H9 (cell line): ENCODE measurements around the gene MSLN. TPM values are rescaled to one million over a fixed set of nuclear protein-coding genes. Genes with fewer than 3 reads are reported as not detected.

Experiments
- DNase-seq: peaks from one replicate; pipeline ENCODE4 v3.0.0-alpha.2; 2017
- H2AFZ ChIP-seq: one replicate; pipeline ENCODE4 v1.6.1; 2013; ENCODE audit warnings: mild to moderate bottlenecking, low read length, control low read depth, moderate library complexity
- H2AK5ac ChIP-seq: 2 replicates; pipeline ENCODE4 v1.6.1; 2013; ENCODE audit warnings: low read length, control low read depth, mixed read lengths; ENCODE audit not compliant: insufficient read length
- H2BK120ac ChIP-seq: one replicate; pipeline ENCODE4 v1.6.1; 2013; ENCODE audit warnings: low read depth, mild to moderate bottlenecking, low read length, control low read depth, inconsistent platforms; ENCODE audit not compliant: poor library complexity, severe bottlenecking
- H2BK12ac ChIP-seq: 2 replicates; pipeline ENCODE4 v1.6.1; 2013; ENCODE audit warnings: low read length, control low read depth, mixed read lengths, low read depth; ENCODE audit not compliant: insufficient read length
- H2BK15ac ChIP-seq: 2 replicates; pipeline ENCODE4 v1.6.1; 2013; ENCODE audit warnings: low read depth, low read length, control low read depth
- H2BK20ac ChIP-seq: one replicate; pipeline ENCODE4 v1.6.1; 2013; ENCODE audit warnings: low read depth, mild to moderate bottlenecking, low read length, control low read depth, inconsistent platforms; ENCODE audit not compliant: poor library complexity, severe bottlenecking
- H2BK5ac ChIP-seq: 2 replicates; pipeline ENCODE4 v1.6.1; 2013; ENCODE audit warnings: low read length, control low read depth, mixed read lengths; ENCODE audit not compliant: insufficient read length
- H3K14ac ChIP-seq: 2 replicates; pipeline ENCODE4 v1.6.1; 2013; ENCODE audit warnings: low read length, control low read depth; ENCODE audit not compliant: insufficient read depth
- H3K18ac ChIP-seq: 2 replicates; pipeline ENCODE4 v1.6.1; 2013; ENCODE audit warnings: low read depth, mild to moderate bottlenecking, mixed read lengths, low read length, control low read depth; ENCODE audit not compliant: insufficient read length
- H3K23ac ChIP-seq: 2 replicates; pipeline ENCODE4 v1.6.1; 2013; ENCODE audit warnings: low read length, control low read depth, mixed read lengths, low read depth; ENCODE audit not compliant: insufficient read length
- H3K23me2 ChIP-seq: 2 replicates; pipeline ENCODE4 v1.6.1; 2013; ENCODE audit warnings: low read depth, mild to moderate bottlenecking, mixed read lengths, low read length, control low read depth; ENCODE audit not compliant: insufficient read length, poor library complexity, severe bottlenecking
- H3K27ac ChIP-seq: 2 replicates; pipeline ENCODE4 v1.5.1; 2013; ENCODE audit warnings: low read length, control low read depth, mixed read lengths, low read depth; ENCODE audit not compliant: insufficient read length
- H3K27me3 ChIP-seq: 2 replicates; pipeline ENCODE4 v1.6.1; 2013; ENCODE audit warnings: low read length, control low read depth, inconsistent platforms; ENCODE audit not compliant: insufficient read depth
- H3K4ac ChIP-seq: 2 replicates; pipeline ENCODE4 v1.6.1; 2013; ENCODE audit warnings: low read depth, mild to moderate bottlenecking, control low read depth, inconsistent platforms, low read length, moderate library complexity
- H3K4me1 ChIP-seq: 2 replicates; pipeline ENCODE4 v1.6.1; 2013; ENCODE audit warnings: low read length, control low read depth, inconsistent platforms; ENCODE audit not compliant: insufficient read depth
- H3K4me2 ChIP-seq: 2 replicates; pipeline ENCODE4 v1.6.1; 2013; ENCODE audit warnings: low read length, control low read depth, mixed read lengths; ENCODE audit not compliant: insufficient read length, insufficient read depth
- H3K56ac ChIP-seq: 2 replicates; pipeline ENCODE4 v1.6.1; 2013; ENCODE audit warnings: low read depth, mild to moderate bottlenecking, mixed read lengths, low read length, control low read depth; ENCODE audit not compliant: insufficient read length
- H3K79me1 ChIP-seq: 2 replicates; pipeline ENCODE4 v1.6.1; 2013; ENCODE audit warnings: low read depth, mild to moderate bottlenecking, moderate library complexity, low read length, control low read depth, inconsistent platforms; ENCODE audit not compliant: insufficient read depth, poor library complexity, severe bottlenecking
- H3K79me2 ChIP-seq: 2 replicates; pipeline ENCODE4 v1.6.1; 2013; ENCODE audit warnings: low read length, control low read depth, inconsistent platforms; ENCODE audit not compliant: insufficient read depth
- H3K9ac ChIP-seq: 2 replicates; pipeline ENCODE4 v1.6.1; 2013; ENCODE audit warnings: low read length, control low read depth, mixed read lengths; ENCODE audit not compliant: insufficient read length; ENCODE audit errors: extremely low read depth
- H3K9me3 ChIP-seq: one replicate; pipeline ENCODE4 v1.6.1; 2013; ENCODE audit warnings: low read depth, low read length, inconsistent platforms; ENCODE audit not compliant: control insufficient read depth
- H3T11ph ChIP-seq: one replicate; pipeline ENCODE4 v1.6.1; 2013; ENCODE audit warnings: mild to moderate bottlenecking, low read length, control low read depth, inconsistent platforms
- H4K20me1 ChIP-seq: one replicate; pipeline ENCODE4 v1.6.1; 2013; ENCODE audit not compliant: control insufficient read depth, insufficient read length, insufficient read depth
- H4K5ac ChIP-seq: 2 replicates; pipeline ENCODE4 v1.6.1; 2013; ENCODE audit warnings: low read depth, mild to moderate bottlenecking, mixed read lengths, low read length, control low read depth; ENCODE audit not compliant: insufficient read length
- H4K8ac ChIP-seq: replicated peaks from 2 replicates; pipeline ENCODE4 v1.6.1; 2013; ENCODE audit warnings: low read length, control low read depth, mixed read lengths, low read depth; ENCODE audit not compliant: insufficient read length
- H4K91ac ChIP-seq: 2 replicates; pipeline ENCODE4 v1.6.1; 2013; ENCODE audit warnings: low read depth, mild to moderate bottlenecking, moderate library complexity, mixed read lengths, low read length, control low read depth; ENCODE audit not compliant: insufficient read length
- H3K27ac Mint-ChIP-seq, 3 experiments: 2 replicates in 2 of 3; 3 replicates in 1 of 3; pipeline ENCODE4 v1.8.0; 2020 to 2021; ENCODE audit warnings: mixed read lengths in 3 of 3, mild to moderate bottlenecking in 1 of 3, moderate library complexity in 1 of 3
- H3K27me3 Mint-ChIP-seq: 2 replicates; pipeline ENCODE4 v1.8.0; 2021; ENCODE audit warnings: low read depth, mild to moderate bottlenecking, moderate library complexity, mixed read lengths
- H3K36me3 Mint-ChIP-seq, 3 experiments: 2 replicates in 2 of 3; 3 replicates in 1 of 3; pipeline ENCODE4 v1.8.0; 2020 to 2021; ENCODE audit warnings: low read depth in 3 of 3, mixed read lengths in 3 of 3; ENCODE audit not compliant: insufficient read depth in 1 of 3
- H3K4me1 Mint-ChIP-seq, 2 experiments: 2 replicates each; pipeline ENCODE4 v1.8.0; 2020; ENCODE audit warnings: mixed read lengths in 2 of 2
- H3K4me3 Mint-ChIP-seq, 2 experiments: 2 replicates in 1 of 2; 3 replicates in 1 of 2; pipeline ENCODE4 v1.8.0; 2020 to 2021; ENCODE audit warnings: mild to moderate bottlenecking in 2 of 2, mixed read lengths in 2 of 2, moderate library complexity in 1 of 2
- H3K9me3 Mint-ChIP-seq, 2 experiments: 2 replicates in 1 of 2; 3 replicates in 1 of 2; pipeline ENCODE4 v1.8.0; 2020; ENCODE audit warnings: mild to moderate bottlenecking in 2 of 2, mixed read lengths in 2 of 2, moderate library complexity in 1 of 2
- WGBS: extraction: QIAGEN DNeasy Blood & Tissue Kit; methylation state at CpG from one replicate; pipeline ENCODE4 v1.1.7; 2013; ENCODE audit warnings: missing lambda C conversion rate, low lambda C conversion rate, mixed read lengths; ENCODE audit not compliant: insufficient read length; ENCODE audit errors: extremely low coverage; 5-methylcytosine and 5-hydroxymethylcytosine counted together
- long read RNA-seq: library from polyadenylated mRNA; unstranded; transcript quantifications from one replicate; pipeline ENCODE4 v2.0.0, GENCODE V29; 2020
- total RNA-seq: library from RNA; stranded (reverse); gene quantifications from 2 replicates; pipeline ENCODE4 v1.2.1, GENCODE V29; 2021
- TF ChIP-seq, protein P1 (sequence below): fragments of 200-600 bp; sonication (generic); conservative IDR thresholded peaks from 3 replicates; pipeline ENCODE4 v1.8.0; 2021; ENCODE audit warnings: antibody characterized with exemption, mild to moderate bottlenecking

Gene MSLN
- 0.22 and 0.31 TPM in 2 replicates for total RNA-seq
- long read RNA-seq, result 0 reads

DNA sequence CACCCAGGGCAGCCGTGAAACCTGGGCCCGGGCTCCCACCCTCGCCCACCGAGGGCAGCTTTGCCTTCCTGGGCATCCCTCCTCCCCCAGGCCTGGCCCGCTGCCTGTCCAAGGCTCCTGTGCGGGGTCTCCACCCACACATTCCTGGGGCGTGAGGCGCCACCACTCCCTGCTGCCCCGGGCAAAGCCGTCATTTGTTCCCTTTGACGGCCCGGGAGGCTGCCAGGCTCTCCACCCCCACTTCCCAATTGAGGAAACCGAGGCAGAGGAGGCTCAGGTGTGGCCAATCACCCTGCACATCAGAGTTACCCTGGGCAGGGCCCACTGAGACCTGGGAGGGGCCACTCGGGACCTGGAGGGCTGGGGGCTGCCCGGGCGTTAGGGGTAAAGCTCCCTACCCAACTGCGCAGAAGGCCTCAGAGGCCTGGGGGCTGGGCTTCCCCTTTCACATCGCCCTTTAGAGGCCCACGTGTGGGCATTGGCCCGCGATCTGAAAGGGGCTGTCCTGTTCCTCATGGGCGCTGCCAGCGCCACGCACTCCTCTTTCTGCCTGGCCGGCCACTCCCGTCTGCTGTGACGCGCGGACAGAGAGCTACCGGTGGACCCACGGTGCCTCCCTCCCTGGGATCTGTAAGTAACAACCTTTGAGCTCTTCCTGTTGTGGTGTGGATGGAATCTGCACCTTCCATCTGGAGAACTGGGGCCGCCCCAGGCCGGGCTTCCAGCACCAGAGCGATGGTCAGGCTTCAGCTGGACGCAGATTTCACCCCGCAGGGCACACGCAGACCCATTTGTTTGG is at the start of gene MSLN:
TSS of gene MSLN (plus strand) at position 190 of the 799 bp plus-strand sequence. CDS start 1,947 bp downstream, outside the sequence.
- Histone ChIP-seq H4K8ac (no peak within 1 kb of the TSS), H2BK20ac (no peak within 1 kb of the TSS), H2BK5ac (no peak within 1 kb of the TSS), H3K56ac (no peak within 1 kb of the TSS), H3K18ac (no peak within 1 kb of the TSS), H2BK120ac (no peak within 1 kb of the TSS), H2AFZ (no peak within 1 kb of the TSS), H3K9ac (no peak within 1 kb of the TSS), H4K5ac (no peak within 1 kb of the TSS), H3K4me1 (no peaks in the 10 kb centered on the region), H2AK5ac (no peak within 1 kb of the TSS), H3K4ac (no peak within 1 kb of the TSS), H3K79me1 (no peaks in the 10 kb centered on the region), H2BK15ac (no peak within 1 kb of the TSS), H3K4me2 (no peak within 1 kb of the TSS), H3K14ac (no peak within 1 kb of the TSS; the same call in 1 of the 2 replicates), H4K91ac (no peak within 1 kb of the TSS), H3K23me2 (no peaks in the 10 kb centered on the region), H4K20me1 (no peaks in the 10 kb centered on the region), H3T11ph (no peak within 1 kb of the TSS), H3K23ac (no peak within 1 kb of the TSS), H3K9me3 (no peaks in the 10 kb centered on the region), H3K79me2 (no peaks in the 10 kb centered on the region), H3K27ac (no peak within 1 kb of the TSS), H2BK12ac (no peak within 1 kb of the TSS), H3K27me3 (no peaks in the 10 kb centered on the region)
- H3K36me3 Mint-ChIP-seq, result no peaks in the 10 kb centered on the region
- no peak for DNase-seq
- H3K4me1 Mint-ChIP-seq, result peaks cover 5 to 10% of the 10 kb centered on the region in 2 experiments
- TF ChIP-seq, protein P1, sequence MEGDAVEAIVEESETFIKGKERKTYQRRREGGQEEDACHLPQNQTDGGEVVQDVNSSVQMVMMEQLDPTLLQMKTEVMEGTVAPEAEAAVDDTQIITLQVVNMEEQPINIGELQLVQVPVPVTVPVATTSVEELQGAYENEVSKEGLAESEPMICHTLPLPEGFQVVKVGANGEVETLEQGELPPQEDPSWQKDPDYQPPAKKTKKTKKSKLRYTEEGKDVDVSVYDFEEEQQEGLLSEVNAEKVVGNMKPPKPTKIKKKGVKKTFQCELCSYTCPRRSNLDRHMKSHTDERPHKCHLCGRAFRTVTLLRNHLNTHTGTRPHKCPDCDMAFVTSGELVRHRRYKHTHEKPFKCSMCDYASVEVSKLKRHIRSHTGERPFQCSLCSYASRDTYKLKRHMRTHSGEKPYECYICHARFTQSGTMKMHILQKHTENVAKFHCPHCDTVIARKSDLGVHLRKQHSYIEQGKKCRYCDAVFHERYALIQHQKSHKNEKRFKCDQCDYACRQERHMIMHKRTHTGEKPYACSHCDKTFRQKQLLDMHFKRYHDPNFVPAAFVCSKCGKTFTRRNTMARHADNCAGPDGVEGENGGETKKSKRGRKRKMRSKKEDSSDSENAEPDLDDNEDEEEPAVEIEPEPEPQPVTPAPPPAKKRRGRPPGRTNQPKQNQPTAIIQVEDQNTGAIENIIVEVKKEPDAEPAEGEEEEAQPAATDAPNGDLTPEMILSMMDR, result no peak
- H3K4me3 Mint-ChIP-seq, result no peak within 1 kb of the TSS; a peak in 1 of 5 replicates
- WGBS, result no CpG with 5 or more reads among the region's 37 CpGs
- H3K27ac Mint-ChIP-seq, result peak within 1 kb of the TSS in 1 of 3 experiments; percentile 21; a peak in 1 of 7 replicates
- no peaks in the 10 kb centered on the region; a peak in 1 of 5 replicates for H3K9me3 Mint-ChIP-seq
- peaks cover 24% of the 10 kb centered on the region for H3K27me3 Mint-ChIP-seq
